IPS DF 4.7 (cell line): ENCODE results near the gene AS3MT.
"Not testable (repeated sequence)": the region's sequence is repeated elsewhere in the genome, so short reads cannot be mapped to it uniquely, and the experiment has no call there.

Experiments used
- DNase-seq: peaks from one replicate; pipeline ENCODE4 v3.0.0-alpha.2; 2013; ENCODE audit warnings: low spot score; ENCODE audit errors: extremely low read depth

The AS3MT gene, protein sequence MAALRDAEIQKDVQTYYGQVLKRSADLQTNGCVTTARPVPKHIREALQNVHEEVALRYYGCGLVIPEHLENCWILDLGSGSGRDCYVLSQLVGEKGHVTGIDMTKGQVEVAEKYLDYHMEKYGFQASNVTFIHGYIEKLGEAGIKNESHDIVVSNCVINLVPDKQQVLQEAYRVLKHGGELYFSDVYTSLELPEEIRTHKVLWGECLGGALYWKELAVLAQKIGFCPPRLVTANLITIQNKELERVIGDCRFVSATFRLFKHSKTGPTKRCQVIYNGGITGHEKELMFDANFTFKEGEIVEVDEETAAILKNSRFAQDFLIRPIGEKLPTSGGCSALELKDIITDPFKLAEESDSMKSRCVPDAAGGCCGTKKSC

DNA sequence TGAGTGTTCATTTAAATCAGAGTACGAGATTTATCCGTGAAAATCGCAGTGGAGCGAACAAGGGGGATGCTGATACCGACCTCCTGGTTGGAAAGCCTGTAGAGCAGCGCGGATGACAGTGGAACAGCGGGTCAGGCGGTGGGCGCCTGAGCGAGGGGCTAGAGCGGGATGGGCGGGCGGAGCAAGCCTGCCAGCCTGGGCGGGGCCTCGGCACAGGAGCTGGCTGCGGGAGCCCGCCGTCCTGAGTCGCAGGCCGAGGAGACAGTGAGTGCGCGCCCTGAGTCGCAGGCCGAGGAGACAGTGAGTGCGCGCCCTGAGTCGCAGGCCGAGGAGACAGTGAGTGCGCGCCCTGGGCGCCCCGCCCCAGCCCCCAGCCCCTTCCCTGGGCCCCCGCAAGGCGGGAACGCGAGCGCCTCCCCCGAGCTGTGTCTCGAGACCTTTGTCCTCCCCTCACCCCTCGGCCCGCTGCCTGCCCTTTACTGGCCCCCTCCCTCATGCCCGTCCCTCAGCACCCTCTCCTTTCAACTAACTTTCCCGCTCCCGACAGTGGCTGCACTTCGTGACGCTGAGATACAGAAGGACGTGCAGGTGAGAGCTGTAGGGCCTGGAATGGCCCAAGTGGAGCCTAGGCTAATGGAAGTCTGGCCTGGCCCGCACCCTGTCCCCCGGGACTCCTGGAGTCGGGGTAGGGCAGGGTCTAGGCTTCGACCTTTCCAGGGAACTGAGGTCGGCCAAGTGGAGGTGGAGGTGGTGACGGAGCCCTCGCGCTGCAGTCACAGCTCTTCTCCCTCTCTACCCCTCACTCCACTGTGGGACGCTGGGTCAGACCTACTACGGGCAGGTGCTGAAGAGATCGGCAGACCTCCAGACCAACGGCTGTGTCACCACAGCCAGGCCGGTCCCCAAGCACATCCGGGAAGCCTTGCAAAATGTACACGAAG is at the start of gene AS3MT:
AS3MT (plus strand) TSS at position 213 of the 941 bp plus-strand sequence; CDS start at position 336, 123 bp downstream.
- DNase-seq: no peak

- DNase-seq: not testable (repeated sequence)
Observed at GRCh38 chr10:102820008-102820407, 49.3 kb upstream of the AS3MT start.

- no peak for DNase-seq
Observed at GRCh38 chr10:102822222-102822621, 47.0 kb upstream of the AS3MT start.

DNA sequence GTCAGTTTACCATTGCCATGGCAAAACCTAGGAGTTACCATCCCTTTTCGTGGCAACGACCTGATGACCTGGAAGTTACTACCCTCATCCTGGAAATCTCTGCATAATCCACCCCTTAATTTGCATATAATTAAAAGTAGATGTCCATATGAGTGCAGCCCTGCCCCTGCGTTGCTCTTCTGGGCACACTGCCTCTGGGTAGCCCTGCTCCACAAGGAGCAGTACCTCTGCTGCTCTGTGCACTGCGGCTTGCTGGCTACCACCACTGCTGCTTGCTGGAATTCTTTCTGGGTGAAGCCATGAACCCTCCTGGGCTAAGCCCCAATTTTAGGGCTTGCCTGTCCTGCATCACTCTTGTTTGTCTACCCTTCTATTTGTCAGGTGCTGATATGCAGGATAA is 44.6 kb upstream of the AS3MT start:
- no peak for DNase-seq

DNA sequence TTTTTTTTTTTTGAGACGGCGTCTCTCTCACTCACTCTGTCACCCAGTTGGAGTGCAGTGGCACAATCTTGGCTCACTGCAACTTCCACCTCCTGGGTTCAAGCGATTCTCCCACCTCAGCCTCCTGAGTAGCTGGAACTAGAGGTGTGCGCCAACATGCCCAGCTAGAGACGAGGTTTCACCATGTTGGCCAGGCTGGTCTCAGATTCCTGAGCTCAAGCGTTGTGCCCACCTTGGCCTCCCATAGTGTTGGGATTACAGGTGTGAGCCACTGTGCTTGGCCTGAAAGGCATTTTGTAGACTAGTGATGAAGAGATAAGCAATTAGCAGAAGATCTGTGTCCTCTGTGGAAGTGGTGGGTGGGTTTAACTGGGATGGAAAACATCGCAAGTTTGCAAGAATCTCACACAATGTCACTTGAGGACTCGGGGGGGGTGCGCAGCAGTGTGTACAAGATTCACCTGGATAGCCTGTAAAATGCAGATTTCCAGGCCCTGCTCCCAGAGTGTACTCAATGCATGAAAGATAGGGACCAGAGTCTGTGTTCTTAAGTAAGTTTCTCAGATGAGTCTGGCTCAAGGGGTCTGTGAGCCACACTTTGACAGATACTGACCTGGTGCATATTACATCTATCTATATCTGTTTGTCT is 43.0 kb upstream of the AS3MT start:
- no peak for DNase-seq

- no peak for DNase-seq
Observed at GRCh38 chr10:102827597-102827975, 41.7 kb upstream of the AS3MT start.

- no peak for DNase-seq
Observed at GRCh38 chr10:102831322-102832071, 37.8 kb upstream of the AS3MT start.

- no peak for DNase-seq
Observed at GRCh38 chr10:102832248-102832647, 37.0 kb upstream of the AS3MT start.

DNA sequence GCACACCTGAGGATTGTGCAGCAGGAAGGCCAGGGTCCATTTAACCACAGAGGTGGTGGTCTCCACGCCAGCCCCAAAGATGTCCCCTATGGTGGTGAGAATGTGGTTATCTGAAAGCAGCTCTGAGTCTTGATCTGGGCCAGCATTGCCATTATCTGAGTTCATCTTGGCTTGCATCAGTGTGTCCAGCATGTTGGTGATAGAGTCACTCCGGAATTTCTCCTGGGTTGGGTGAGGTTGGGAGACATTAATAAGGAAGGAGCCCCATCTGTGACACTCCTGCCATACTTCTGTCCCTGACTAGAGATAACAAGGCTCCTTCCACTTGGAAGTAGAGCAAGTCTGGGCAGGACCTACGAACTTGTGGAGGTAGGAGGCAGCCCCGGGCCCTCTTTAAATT is 36.3 kb upstream of the AS3MT start:
- no peak for DNase-seq

- DNase-seq: no peak
Observed at GRCh38 chr10:102834143-102834542, 35.1 kb upstream of the AS3MT start.

DNA sequence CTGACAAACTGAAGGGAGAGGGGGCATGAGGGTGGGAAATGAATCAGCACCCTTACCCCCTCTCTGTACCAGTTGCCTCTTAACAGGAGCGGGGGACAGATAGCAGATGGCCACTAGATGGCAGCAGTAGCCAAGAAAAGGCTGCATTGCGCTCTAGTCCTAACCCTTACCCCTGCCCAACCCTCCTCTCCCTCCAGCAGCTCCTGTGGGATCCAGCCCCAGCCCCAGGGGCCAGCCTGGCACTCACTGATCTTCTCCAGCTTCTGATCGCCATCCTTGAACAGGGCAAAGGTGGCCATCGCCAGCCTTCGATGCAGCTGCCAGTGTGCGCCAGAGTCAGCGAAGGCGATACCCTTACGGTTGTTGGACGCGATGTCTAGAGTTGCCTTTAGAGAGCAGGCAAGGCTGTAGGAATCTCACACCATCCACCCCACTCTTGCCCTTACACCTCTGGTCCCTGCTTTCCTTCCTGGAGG is 34.2 kb upstream of the AS3MT start:
- DNase-seq: peak; percentile 84

GRCh38 chr10:102837230-102837721 is 32.0 kb upstream of the AS3MT start, which contains the start of gene CYP17A1:
Gene CYP17A1, minus strand, starts transcription at chr10:102837413. Its CDS starts 52 bp downstream, at chr10:102837361.
- no peak for DNase-seq

- DNase-seq: not testable (repeated sequence)
Observed at GRCh38 chr10:102838276-102838927, 30.9 kb upstream of the AS3MT start.

DNA sequence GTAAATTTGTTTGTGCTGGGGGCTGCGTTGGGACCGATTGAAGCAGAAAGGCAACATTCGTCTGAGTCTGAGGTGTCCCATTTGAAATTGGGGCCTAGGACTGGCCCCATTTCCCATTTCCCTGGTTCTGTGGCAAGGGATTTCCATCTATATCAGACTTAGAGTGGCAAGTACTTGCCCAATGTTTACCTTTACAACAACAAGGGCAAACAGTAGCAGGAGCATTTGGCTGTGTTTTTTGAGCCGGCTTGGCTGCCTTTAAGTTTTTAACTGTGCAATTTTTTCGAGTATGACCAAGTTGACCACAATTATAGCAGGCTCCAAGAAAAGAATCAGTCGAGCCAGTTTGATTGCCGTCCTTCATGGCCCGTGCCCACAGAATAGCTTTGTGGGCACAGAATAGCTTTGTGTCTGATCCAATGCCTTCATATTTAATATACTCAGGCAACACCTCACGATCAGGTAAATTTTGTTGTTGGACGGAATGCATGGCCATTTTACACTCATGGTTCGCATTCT is 27.4 kb upstream of the AS3MT start:
- DNase-seq: no peak

- DNase-seq: not testable (repeated sequence)
Observed at GRCh38 chr10:102843139-102843538, 26.1 kb upstream of the AS3MT start.

- DNase-seq: not testable (repeated sequence)
Observed at GRCh38 chr10:102844190-102844776, 25.0 kb upstream of the AS3MT start.

DNA sequence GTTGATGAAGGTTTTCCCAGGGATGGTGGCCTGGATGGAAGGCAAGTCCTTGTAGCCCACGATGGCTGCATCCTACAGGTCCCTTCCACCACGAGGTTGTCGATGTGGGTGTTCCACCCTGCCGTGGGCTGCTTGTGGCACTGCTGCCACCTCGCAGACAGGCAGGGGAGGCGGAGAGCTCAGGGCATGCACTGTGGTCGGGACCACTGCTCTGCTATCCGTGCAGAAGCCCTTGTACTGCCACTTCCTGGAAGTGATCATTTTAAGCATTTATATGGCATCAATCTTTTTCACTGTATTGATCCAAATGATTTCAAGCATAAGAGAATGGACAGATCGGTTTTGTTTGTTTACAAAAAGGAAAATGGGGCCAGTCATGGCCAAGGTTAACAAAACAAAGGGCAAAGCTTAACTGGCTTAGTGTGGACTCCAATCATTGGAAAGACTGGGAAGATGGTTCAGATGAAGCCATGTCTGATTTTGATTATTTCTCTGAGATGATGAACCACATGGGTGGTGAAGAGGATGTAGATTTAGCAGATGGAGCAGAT is 23.8 kb upstream of the AS3MT start:
- DNase-seq: no peak

- DNase-seq: no peak
Observed at GRCh38 chr10:102850025-102850518, 19.2 kb upstream of the AS3MT start.

DNA sequence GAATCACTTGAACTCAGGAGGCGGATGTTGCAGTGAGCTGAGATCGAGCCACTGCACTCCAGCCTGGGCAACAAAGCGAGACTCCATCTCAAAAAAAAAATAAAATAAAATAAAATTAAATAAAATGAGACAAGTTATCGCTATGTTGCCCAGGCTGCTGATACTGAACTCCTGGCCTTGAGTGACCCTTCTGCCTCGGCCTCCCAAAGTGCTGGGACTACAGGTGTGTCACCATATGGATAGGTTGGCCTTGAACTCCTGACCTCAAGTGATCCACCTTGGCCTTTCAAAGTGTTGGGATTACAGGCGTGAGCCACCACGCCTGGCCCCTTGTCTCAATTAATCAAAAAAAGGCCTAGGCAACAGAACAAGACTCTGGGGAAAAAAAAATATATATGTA is 16.0 kb upstream of the AS3MT start:
- DNase-seq: not testable (repeated sequence)
